WTC11 (cell line): ENCODE data around the gene CLK1. TPM values are rescaled to one million over a fixed set of nuclear protein-coding genes. Genes with fewer than 3 reads are reported as not detected.

Source experiments
- ESRRA ChIP-seq: sonication (generic); formaldehyde crosslinking; IDR thresholded peaks from 2 replicates; pipeline ENCODE4 v1.8.1; 2022; ENCODE audit warnings: mild to moderate bottlenecking, missing genetic modification reagents, borderline replicate concordance
- ETV6 ChIP-seq: sonication (generic); formaldehyde crosslinking; IDR thresholded peaks from 2 replicates; pipeline ENCODE4 v1.8.1; 2022; ENCODE audit warnings: mild to moderate bottlenecking, missing genetic modification reagents
- GTF2I ChIP-seq: fragments of 250-450 bp; sonication (Bioruptor Pico); conservative IDR thresholded peaks from 2 replicates; pipeline ENCODE4 v1.4.0; 2021; ENCODE audit warnings: mild to moderate bottlenecking
- IRF2 ChIP-seq: sonication (generic); formaldehyde crosslinking; IDR thresholded peaks from 2 replicates; pipeline ENCODE4 v1.8.0; 2022; ENCODE audit warnings: low read depth, missing genetic modification reagents, borderline replicate concordance
- JAZF1 ChIP-seq: fragments of 250-450 bp; sonication (Bioruptor Pico); IDR thresholded peaks from 2 replicates; pipeline ENCODE4 v1.9.0; 2021; ENCODE audit warnings: moderate library complexity, mild to moderate bottlenecking, inconsistent platforms
- NR2C2 ChIP-seq: sonication (generic); formaldehyde crosslinking; IDR thresholded peaks from 2 replicates; pipeline ENCODE4 v1.8.0; 2022; ENCODE audit warnings: mild to moderate bottlenecking, missing genetic modification reagents
- PRRX2 ChIP-seq: fragments of 250-450 bp; sonication (Bioruptor Pico); IDR thresholded peaks from 2 replicates; pipeline ENCODE4 v1.8.0; 2021; ENCODE audit warnings: mild to moderate bottlenecking
- SMAD4 ChIP-seq: sonication (generic); formaldehyde crosslinking; IDR thresholded peaks from 2 replicates; pipeline ENCODE4 v1.8.0; 2022; ENCODE audit warnings: mild to moderate bottlenecking, missing genetic modification reagents
- SOX15 ChIP-seq: fragments of 250-450 bp; sonication (Bioruptor Pico); IDR thresholded peaks from 2 replicates; pipeline ENCODE4 v1.9.0; 2021; ENCODE audit warnings: mild to moderate bottlenecking
- TP53 ChIP-seq: sonication (generic); formaldehyde crosslinking; IDR thresholded peaks from 2 replicates; pipeline ENCODE4 v1.8.1; 2023; ENCODE audit warnings: mild to moderate bottlenecking, missing genetic modification reagents
- ZNF121 ChIP-seq: sonication (generic); formaldehyde crosslinking; IDR thresholded peaks from 2 replicates; pipeline ENCODE4 v1.8.0; 2023; ENCODE audit warnings: missing genetic modification reagents
- ZNF232 ChIP-seq: sonication (generic); formaldehyde crosslinking; IDR thresholded peaks from 2 replicates; pipeline ENCODE4 v1.8.0; 2022; ENCODE audit warnings: mild to moderate bottlenecking, missing genetic modification reagents
- ZNF317 ChIP-seq: sonication (generic); formaldehyde crosslinking; IDR thresholded peaks from 2 replicates; pipeline ENCODE4 v1.8.1; 2023; ENCODE audit warnings: low read depth, mild to moderate bottlenecking, moderate library complexity, missing genetic modification reagents, borderline replicate concordance
- ZNF396 ChIP-seq: fragments of 250-450 bp; sonication (Bioruptor Pico); IDR thresholded peaks from 2 replicates; pipeline ENCODE4 v1.8.0; 2021; ENCODE audit warnings: mild to moderate bottlenecking, moderate library complexity, borderline replicate concordance
- total RNA-seq: library from RNA; stranded (reverse); gene quantifications from 3 replicates; pipeline ENCODE4 v1.2.3, GENCODE V29; 2021
- TF ChIP-seq, protein P1 (sequence below): sonication (generic); formaldehyde crosslinking; IDR thresholded peaks from 2 replicates; pipeline ENCODE4 v1.8.0; 2022; ENCODE audit warnings: missing genetic modification reagents
- TF ChIP-seq, protein P2 (sequence below): sonication (generic); formaldehyde crosslinking; IDR thresholded peaks from 2 replicates; pipeline ENCODE4 v1.8.1; 2022; ENCODE audit warnings: mild to moderate bottlenecking, missing genetic modification reagents, moderate library complexity, borderline replicate concordance
- TF ChIP-seq, protein P3 (sequence below): sonication (generic); formaldehyde crosslinking; IDR thresholded peaks from 2 replicates; pipeline ENCODE4 v1.8.0; 2023; ENCODE audit warnings: missing genetic modification reagents, mild to moderate bottlenecking, borderline replicate concordance
- TF ChIP-seq, protein P4 (sequence below): fragments of 200-600 bp; IDR thresholded peaks from 2 replicates; pipeline ENCODE4 v1.8.0; 2022; ENCODE audit warnings: antibody characterized with exemption
- TF ChIP-seq, protein P5 (sequence below): fragments of 250-450 bp; sonication (Bioruptor Pico); IDR thresholded peaks from 2 replicates; pipeline ENCODE4 v1.9.0; 2021; ENCODE audit warnings: moderate library complexity, mild to moderate bottlenecking, inconsistent platforms, borderline replicate concordance
- TF ChIP-seq, protein P6 (sequence below): sonication (generic); formaldehyde crosslinking; conservative IDR thresholded peaks from 2 replicates; pipeline ENCODE4 v1.8.1; 2022; ENCODE audit warnings: mild to moderate bottlenecking, missing genetic modification reagents
- TF ChIP-seq, protein P7 (sequence below): sonication (generic); formaldehyde crosslinking; IDR thresholded peaks from 2 replicates; pipeline ENCODE4 v1.8.1; 2022; ENCODE audit warnings: missing genetic modification reagents, borderline replicate concordance
- TF ChIP-seq, protein P8 (sequence below): fragments of 250-450 bp; sonication (Bioruptor Pico); IDR thresholded peaks from 2 replicates; pipeline ENCODE4 v1.9.0; 2021; ENCODE audit warnings: mild to moderate bottlenecking
- TF ChIP-seq, protein P9 (sequence below): sonication (generic); formaldehyde crosslinking; IDR thresholded peaks from 2 replicates; pipeline ENCODE4 v1.8.1; 2023; ENCODE audit warnings: mild to moderate bottlenecking, missing genetic modification reagents, moderate library complexity

The CLK1 gene
- total RNA-seq, 1 experiment from 2014 or later = 25.5 TPM

DNA sequence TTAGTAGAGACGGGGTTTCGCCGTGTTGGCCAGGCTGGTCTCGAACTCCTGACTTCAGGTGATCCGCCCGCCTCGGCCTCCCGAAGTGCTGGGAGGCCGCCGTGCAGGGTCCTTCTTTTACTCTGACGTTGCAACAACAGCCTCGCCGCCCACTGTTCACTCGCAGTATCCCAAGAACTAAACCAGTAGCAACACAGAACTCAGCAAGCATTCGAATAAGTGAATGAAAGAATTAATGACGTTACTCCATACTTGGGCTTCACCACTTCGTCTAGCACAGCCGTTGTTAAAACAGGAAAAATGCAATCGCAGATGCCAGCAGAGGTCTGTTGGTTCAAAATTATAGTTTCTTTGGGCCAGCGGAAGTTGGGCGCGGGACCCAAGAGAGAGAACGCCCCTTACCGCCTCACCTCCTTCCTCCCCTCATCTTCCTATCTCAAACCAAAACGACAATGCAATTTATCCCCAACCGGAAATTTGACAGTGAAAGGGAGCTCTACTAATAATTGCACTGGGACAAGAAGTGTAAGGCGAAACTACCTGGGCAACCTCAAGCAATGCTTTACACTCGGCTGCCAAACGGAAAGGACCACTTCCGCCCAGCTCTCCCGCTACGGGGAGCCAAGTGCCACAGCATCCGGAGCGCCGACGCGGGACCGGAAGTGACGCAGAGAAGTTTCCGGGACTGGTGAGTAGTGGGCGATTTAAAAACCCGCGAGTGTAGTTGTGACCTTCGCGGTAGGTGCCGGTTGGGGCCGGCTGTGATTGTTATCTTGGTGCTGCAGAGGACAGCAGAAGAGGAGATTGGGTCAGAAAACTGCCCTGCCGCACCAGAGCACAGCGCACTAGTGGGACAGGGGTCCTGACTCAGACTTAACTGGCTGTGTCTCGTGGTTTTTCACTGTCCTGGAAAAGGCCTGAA is 24.5 kb upstream of the CLK1 start, which contains the start of the genes NIF3L1 and PPIL3 (continued):
- TF ChIP-seq, protein P1, sequence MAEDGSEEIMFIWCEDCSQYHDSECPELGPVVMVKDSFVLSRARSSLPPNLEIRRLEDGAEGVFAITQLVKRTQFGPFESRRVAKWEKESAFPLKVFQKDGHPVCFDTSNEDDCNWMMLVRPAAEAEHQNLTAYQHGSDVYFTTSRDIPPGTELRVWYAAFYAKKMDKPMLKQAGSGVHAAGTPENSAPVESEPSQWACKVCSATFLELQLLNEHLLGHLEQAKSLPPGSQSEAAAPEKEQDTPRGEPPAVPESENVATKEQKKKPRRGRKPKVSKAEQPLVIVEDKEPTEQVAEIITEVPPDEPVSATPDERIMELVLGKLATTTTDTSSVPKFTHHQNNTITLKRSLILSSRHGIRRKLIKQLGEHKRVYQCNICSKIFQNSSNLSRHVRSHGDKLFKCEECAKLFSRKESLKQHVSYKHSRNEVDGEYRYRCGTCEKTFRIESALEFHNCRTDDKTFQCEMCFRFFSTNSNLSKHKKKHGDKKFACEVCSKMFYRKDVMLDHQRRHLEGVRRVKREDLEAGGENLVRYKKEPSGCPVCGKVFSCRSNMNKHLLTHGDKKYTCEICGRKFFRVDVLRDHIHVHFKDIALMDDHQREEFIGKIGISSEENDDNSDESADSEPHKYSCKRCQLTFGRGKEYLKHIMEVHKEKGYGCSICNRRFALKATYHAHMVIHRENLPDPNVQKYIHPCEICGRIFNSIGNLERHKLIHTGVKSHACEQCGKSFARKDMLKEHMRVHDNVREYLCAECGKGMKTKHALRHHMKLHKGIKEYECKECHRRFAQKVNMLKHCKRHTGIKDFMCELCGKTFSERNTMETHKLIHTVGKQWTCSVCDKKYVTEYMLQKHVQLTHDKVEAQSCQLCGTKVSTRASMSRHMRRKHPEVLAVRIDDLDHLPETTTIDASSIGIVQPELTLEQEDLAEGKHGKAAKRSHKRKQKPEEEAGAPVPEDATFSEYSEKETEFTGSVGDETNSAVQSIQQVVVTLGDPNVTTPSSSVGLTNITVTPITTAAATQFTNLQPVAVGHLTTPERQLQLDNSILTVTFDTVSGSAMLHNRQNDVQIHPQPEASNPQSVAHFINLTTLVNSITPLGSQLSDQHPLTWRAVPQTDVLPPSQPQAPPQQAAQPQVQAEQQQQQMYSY (CRISPR knock-in tag) = no peak
- no peak for TF ChIP-seq SMAD4 (CRISPR knock-in tag)
- TF ChIP-seq TP53 = no peak
- TF ChIP-seq, protein P2, sequence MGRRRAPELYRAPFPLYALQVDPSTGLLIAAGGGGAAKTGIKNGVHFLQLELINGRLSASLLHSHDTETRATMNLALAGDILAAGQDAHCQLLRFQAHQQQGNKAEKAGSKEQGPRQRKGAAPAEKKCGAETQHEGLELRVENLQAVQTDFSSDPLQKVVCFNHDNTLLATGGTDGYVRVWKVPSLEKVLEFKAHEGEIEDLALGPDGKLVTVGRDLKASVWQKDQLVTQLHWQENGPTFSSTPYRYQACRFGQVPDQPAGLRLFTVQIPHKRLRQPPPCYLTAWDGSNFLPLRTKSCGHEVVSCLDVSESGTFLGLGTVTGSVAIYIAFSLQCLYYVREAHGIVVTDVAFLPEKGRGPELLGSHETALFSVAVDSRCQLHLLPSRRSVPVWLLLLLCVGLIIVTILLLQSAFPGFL (CRISPR knock-in tag) = no peak; the same call in 1 of the 2 replicates
- TF ChIP-seq, protein P3, sequence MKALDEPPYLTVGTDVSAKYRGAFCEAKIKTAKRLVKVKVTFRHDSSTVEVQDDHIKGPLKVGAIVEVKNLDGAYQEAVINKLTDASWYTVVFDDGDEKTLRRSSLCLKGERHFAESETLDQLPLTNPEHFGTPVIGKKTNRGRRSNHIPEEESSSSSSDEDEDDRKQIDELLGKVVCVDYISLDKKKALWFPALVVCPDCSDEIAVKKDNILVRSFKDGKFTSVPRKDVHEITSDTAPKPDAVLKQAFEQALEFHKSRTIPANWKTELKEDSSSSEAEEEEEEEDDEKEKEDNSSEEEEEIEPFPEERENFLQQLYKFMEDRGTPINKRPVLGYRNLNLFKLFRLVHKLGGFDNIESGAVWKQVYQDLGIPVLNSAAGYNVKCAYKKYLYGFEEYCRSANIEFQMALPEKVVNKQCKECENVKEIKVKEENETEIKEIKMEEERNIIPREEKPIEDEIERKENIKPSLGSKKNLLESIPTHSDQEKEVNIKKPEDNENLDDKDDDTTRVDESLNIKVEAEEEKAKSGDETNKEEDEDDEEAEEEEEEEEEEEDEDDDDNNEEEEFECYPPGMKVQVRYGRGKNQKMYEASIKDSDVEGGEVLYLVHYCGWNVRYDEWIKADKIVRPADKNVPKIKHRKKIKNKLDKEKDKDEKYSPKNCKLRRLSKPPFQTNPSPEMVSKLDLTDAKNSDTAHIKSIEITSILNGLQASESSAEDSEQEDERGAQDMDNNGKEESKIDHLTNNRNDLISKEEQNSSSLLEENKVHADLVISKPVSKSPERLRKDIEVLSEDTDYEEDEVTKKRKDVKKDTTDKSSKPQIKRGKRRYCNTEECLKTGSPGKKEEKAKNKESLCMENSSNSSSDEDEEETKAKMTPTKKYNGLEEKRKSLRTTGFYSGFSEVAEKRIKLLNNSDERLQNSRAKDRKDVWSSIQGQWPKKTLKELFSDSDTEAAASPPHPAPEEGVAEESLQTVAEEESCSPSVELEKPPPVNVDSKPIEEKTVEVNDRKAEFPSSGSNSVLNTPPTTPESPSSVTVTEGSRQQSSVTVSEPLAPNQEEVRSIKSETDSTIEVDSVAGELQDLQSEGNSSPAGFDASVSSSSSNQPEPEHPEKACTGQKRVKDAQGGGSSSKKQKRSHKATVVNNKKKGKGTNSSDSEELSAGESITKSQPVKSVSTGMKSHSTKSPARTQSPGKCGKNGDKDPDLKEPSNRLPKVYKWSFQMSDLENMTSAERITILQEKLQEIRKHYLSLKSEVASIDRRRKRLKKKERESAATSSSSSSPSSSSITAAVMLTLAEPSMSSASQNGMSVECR = no peak
- no peak for TF ChIP-seq NR2C2 (CRISPR knock-in tag)
- TF ChIP-seq ETV6 (CRISPR knock-in tag) = peak; percentile 93
- no peak for TF ChIP-seq SOX15
- no peak for TF ChIP-seq ESRRA (CRISPR knock-in tag)
- TF ChIP-seq PRRX2 = 0 out of 2 replicates have a peak, but pooled peaks have one; percentile 17
- TF ChIP-seq, protein P4, sequence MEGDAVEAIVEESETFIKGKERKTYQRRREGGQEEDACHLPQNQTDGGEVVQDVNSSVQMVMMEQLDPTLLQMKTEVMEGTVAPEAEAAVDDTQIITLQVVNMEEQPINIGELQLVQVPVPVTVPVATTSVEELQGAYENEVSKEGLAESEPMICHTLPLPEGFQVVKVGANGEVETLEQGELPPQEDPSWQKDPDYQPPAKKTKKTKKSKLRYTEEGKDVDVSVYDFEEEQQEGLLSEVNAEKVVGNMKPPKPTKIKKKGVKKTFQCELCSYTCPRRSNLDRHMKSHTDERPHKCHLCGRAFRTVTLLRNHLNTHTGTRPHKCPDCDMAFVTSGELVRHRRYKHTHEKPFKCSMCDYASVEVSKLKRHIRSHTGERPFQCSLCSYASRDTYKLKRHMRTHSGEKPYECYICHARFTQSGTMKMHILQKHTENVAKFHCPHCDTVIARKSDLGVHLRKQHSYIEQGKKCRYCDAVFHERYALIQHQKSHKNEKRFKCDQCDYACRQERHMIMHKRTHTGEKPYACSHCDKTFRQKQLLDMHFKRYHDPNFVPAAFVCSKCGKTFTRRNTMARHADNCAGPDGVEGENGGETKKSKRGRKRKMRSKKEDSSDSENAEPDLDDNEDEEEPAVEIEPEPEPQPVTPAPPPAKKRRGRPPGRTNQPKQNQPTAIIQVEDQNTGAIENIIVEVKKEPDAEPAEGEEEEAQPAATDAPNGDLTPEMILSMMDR = no peak
- TF ChIP-seq ZNF396 = no peak
- TF ChIP-seq IRF2 = no peak
- TF ChIP-seq, protein P5, sequence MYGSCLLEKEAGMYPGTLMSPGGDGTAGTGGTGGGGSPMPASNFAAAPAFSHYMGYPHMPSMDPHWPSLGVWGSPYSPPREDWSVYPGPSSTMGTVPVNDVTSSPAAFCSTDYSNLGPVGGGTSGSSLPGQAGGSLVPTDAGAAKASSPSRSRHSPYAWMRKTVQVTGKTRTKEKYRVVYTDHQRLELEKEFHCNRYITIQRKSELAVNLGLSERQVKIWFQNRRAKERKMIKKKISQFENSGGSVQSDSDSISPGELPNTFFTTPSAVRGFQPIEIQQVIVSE (CRISPR knock-in tag) = no peak
- TF ChIP-seq, protein P6, sequence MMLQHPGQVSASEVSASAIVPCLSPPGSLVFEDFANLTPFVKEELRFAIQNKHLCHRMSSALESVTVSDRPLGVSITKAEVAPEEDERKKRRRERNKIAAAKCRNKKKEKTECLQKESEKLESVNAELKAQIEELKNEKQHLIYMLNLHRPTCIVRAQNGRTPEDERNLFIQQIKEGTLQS (CRISPR knock-in tag) = no peak
- no peak for TF ChIP-seq GTF2I (CRISPR knock-in tag)
- TF ChIP-seq, protein P7, sequence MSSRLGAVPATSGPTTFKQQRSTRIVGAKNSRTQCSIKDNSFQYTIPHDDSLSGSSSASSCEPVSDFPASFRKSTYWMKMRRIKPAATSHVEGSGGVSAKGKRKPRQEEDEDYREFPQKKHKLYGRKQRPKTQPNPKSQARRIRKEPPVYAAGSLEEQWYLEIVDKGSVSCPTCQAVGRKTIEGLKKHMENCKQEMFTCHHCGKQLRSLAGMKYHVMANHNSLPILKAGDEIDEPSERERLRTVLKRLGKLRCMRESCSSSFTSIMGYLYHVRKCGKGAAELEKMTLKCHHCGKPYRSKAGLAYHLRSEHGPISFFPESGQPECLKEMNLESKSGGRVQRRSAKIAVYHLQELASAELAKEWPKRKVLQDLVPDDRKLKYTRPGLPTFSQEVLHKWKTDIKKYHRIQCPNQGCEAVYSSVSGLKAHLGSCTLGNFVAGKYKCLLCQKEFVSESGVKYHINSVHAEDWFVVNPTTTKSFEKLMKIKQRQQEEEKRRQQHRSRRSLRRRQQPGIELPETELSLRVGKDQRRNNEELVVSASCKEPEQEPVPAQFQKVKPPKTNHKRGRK = no peak
- TF ChIP-seq ZNF232 (CRISPR knock-in tag) = peak; percentile 52; the same call in 1 of the 2 replicates
- TF ChIP-seq ZNF121 (CRISPR knock-in tag) = no peak
- TF ChIP-seq JAZF1 (CRISPR knock-in tag) = no peak
- no peak for TF ChIP-seq ZNF317
- TF ChIP-seq, protein P8, sequence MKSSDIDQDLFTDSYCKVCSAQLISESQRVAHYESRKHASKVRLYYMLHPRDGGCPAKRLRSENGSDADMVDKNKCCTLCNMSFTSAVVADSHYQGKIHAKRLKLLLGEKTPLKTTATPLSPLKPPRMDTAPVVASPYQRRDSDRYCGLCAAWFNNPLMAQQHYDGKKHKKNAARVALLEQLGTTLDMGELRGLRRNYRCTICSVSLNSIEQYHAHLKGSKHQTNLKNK (CRISPR knock-in tag) = no peak
- TF ChIP-seq, protein P9, sequence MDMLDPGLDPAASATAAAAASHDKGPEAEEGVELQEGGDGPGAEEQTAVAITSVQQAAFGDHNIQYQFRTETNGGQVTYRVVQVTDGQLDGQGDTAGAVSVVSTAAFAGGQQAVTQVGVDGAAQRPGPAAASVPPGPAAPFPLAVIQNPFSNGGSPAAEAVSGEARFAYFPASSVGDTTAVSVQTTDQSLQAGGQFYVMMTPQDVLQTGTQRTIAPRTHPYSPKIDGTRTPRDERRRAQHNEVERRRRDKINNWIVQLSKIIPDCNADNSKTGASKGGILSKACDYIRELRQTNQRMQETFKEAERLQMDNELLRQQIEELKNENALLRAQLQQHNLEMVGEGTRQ (CRISPR knock-in tag) = no peak
